K562 (cell line): ENCODE data around the gene RSBN1L. TPM values are rescaled to one million over a fixed set of nuclear protein-coding genes. Genes with fewer than 3 reads are reported as not detected.

Experiments
- ARID3A ChIP-seq: IDR thresholded peaks from 2 replicates; pipeline ENCODE4 v1.6.1; 2012; ENCODE audit warnings: low read depth, low read length, improper control_type of control experiment, borderline replicate concordance
- CBFB ChIP-seq: sonication (generic); formaldehyde crosslinking; IDR thresholded peaks from 2 replicates; pipeline ENCODE4 v1.4.0; 2020; ENCODE audit warnings: mild to moderate bottlenecking, missing genetic modification reagents
- E2F3 ChIP-seq: fragments of 250-450 bp; sonication (Bioruptor Pico); IDR thresholded peaks from 2 replicates; pipeline ENCODE4 v1.4.0; 2020; ENCODE audit warnings: mild to moderate bottlenecking
- ELF1 ChIP-seq: fragments of 200-800 bp; sonication (Bioruptor generic); IDR thresholded peaks from 2 replicates; pipeline ENCODE4 v1.6.1; 2016; ENCODE audit warnings: missing genetic modification characterization, missing compliant biosample characterization
- ELF2 ChIP-seq: fragments of 250-450 bp; sonication (Bioruptor Pico); IDR thresholded peaks from 2 replicates; pipeline ENCODE4 v1.5.0; 2021; ENCODE audit warnings: mild to moderate bottlenecking
- FOXP4 ChIP-seq: sonication (generic); formaldehyde crosslinking; IDR thresholded peaks from 2 replicates; pipeline ENCODE4 v1.8.0; 2022; ENCODE audit warnings: mild to moderate bottlenecking, missing genetic modification reagents, borderline replicate concordance
- HBP1 ChIP-seq: fragments of 450-650 bp; formaldehyde crosslinking; IDR thresholded peaks from 2 replicates; pipeline ENCODE4 v1.4.0; 2022; ENCODE audit warnings: missing genetic modification characterization
- HNRNPLL ChIP-seq: fragments of 200-400 bp; formaldehyde crosslinking; IDR thresholded peaks from 2 replicates; pipeline ENCODE4 v1.6.1; 2017; ENCODE audit warnings: low read length, low read depth, mild to moderate bottlenecking; ENCODE audit not compliant: poor library complexity, severe bottlenecking
- MAFK ChIP-seq: IDR thresholded peaks from 2 replicates; pipeline ENCODE4 v1.6.1; 2011; ENCODE audit warnings: low read length, improper control_type of control experiment
- MYBL2 ChIP-seq, 2 experiments: fragments of 450-650 bp in 1 of 2; sonication (generic) in 1 of 2; formaldehyde crosslinking in 1 of 2; IDR thresholded peaks; 2 replicates each; pipeline versions ENCODE4 v1.6.1 to v1.8.1; 2017 to 2022; ENCODE audit warnings: borderline replicate concordance in 1 of 2, inconsistent platforms in 1 of 2, low read depth in 1 of 2, mild to moderate bottlenecking in 1 of 2, missing genetic modification reagents in 1 of 2, moderate library complexity in 1 of 2
- NFIX ChIP-seq: fragments of 250-450 bp; sonication (Bioruptor Pico); IDR thresholded peaks from 2 replicates; pipeline ENCODE4 v1.4.0; 2020; ENCODE audit warnings: low read depth, mild to moderate bottlenecking, moderate library complexity
- SIRT6 ChIP-seq: IDR thresholded peaks from one replicate; pipeline ENCODE4 v1.6.1; 2012; ENCODE audit warnings: low read depth, mild to moderate bottlenecking, control low read depth, inconsistent platforms, low read length, moderate library complexity
- SMAD1 ChIP-seq: fragments of 150-350 bp; IDR thresholded peaks from 2 replicates; pipeline ENCODE4 v1.6.1; 2014; ENCODE audit warnings: low read length, low read depth; ENCODE audit not compliant: partially characterized antibody
- TAF7 ChIP-seq: fragments of 450-650 bp; IDR thresholded peaks from 2 replicates; pipeline ENCODE4 v1.6.1; 2016; ENCODE audit warnings: missing genetic modification characterization, missing compliant biosample characterization
- TAL1 ChIP-seq: fragments of 450-650 bp; IDR thresholded peaks from 2 replicates; pipeline ENCODE4 v1.6.1; 2016; ENCODE audit warnings: mild to moderate bottlenecking
- TCF7L2 ChIP-seq: fragments of 150-350 bp; IDR thresholded peaks from 2 replicates; pipeline ENCODE4 v1.6.1; 2016; ENCODE audit warnings: low read depth, mild to moderate bottlenecking, low read length, moderate library complexity
- THRAP3 ChIP-seq: fragments of 450-650 bp; IDR thresholded peaks from 2 replicates; pipeline ENCODE4 v1.6.1; 2016; ENCODE audit warnings: mild to moderate bottlenecking, inconsistent platforms, borderline replicate concordance
- ZBTB5 ChIP-seq: fragments of 450-650 bp; IDR thresholded peaks from 2 replicates; pipeline ENCODE4 v1.6.1; 2017; ENCODE audit warnings: antibody characterized with exemption
- ZBTB8A ChIP-seq: fragments of 450-650 bp; IDR thresholded peaks from 2 replicates; pipeline ENCODE4 v1.6.1; 2018; ENCODE audit warnings: mild to moderate bottlenecking, moderate library complexity; ENCODE audit not compliant: partially characterized antibody
- ZFP36 ChIP-seq: fragments of 150-350 bp; IDR thresholded peaks from 2 replicates; pipeline ENCODE4 v1.6.1; 2018; ENCODE audit warnings: low read length, low read depth; ENCODE audit not compliant: partially characterized antibody
- ZNF133 ChIP-seq: fragments of 250-450 bp; sonication (Bioruptor Pico); IDR thresholded peaks from 2 replicates; pipeline ENCODE4 v1.4.0; 2020; ENCODE audit warnings: mild to moderate bottlenecking
- ZNF197 ChIP-seq: fragments of 200-800 bp; sonication (Bioruptor generic); IDR thresholded peaks from 2 replicates; pipeline ENCODE4 v1.6.1; 2016; ENCODE audit warnings: low read depth, missing genetic modification characterization, missing compliant biosample characterization
- ZNF695 ChIP-seq: fragments of 450-650 bp; formaldehyde crosslinking; IDR thresholded peaks from 2 replicates; pipeline ENCODE4 v1.4.0; 2020; ENCODE audit warnings: mild to moderate bottlenecking, moderate library complexity
- polyA plus RNA-seq, 8 experiments: library from polyadenylated mRNA; depleted of rRNA in 4 of 8; stranded (reverse) in 5 of 8; unstranded in 3 of 8; fragments of >200 nt; fragmentation: Nextera tagmentation in 2 of 8; fragmentation: Illumina TruSeq in 1 of 8; extraction: Ambion mirVana in 2 of 8; extraction: Trizol in 1 of 8; gene quantifications; 2 replicates each; pipeline versions ENCODE4 v1.2.1 to v1.2.3, GENCODE V29; 2011 to 2014; ENCODE audit warnings: inconsistent platforms in 1 of 8, missing spikeins in 1 of 8
- total RNA-seq, 7 experiments: library from RNA; depleted of rRNA in 6 of 7; stranded (reverse); fragments of >200 nt in 6 of 7; fragmentation: Illumina TruSeq in 2 of 7; extraction: Trizol in 2 of 7; gene quantifications; 2 replicates each; pipeline versions ENCODE4 v1.2.1 to v1.2.3, GENCODE V29; 2011 to 2021; ENCODE audit warnings: low replicate concordance in 1 of 7

Gene RSBN1L
- total and polyA plus RNA-seq, 9 of the 15 experiments (the other 6 are each of a cell fraction or from before 2014, with no cell fraction given) = 6.2 to 35.2 (median 20.1) TPM

- TF ChIP-seq ARID3A (peak; percentile 77), FOXP4 (CRISPR knock-in tag) (no peak), MAFK (no peak), SIRT6 (no peak), NFIX (no peak), TCF7L2 (no peak), HNRNPLL (peak; percentile 65), ZNF133 (CRISPR knock-in tag) (no peak), ELF2 (CRISPR knock-in tag) (no peak), HBP1 (CRISPR knock-in tag) (no peak), CBFB (no peak), ZBTB5 (no peak), ELF1 (tag) (no peak), TAL1 (peak; percentile 47; the same call in 1 of the 2 replicates), ZFP36 (no peak), ZNF197 (0 out of 2 replicates have a peak, but pooled peaks have one; percentile 19), THRAP3 (no peak), ZBTB8A (no peak), E2F3 (CRISPR knock-in tag) (no peak), SMAD1 (no peak), ZNF695 (CRISPR knock-in tag) (no peak), MYBL2 (IDR thresholded peaks at IDR 0.05; ENCODE audit: low read depth) (no peak), MYBL2 (CRISPR knock-in tag; IDR thresholded peaks at IDR 0.05; ENCODE audit: borderline replicate concordance) (no peak), TAF7 (tag) (no peak)
These were observed 103.9 kb downstream of the RSBN1L start (continued) for GRCh38 chr7:77800158-77800557.
